ENCODE measurements around the gene KRTAP10-9.
"Not testable (repeated sequence)": the region's sequence is repeated elsewhere in the genome, so short reads cannot be mapped to it uniquely, and the experiment has no call there.

Gene KRTAP10-9

GRCh38 chr21:44658913-44659595 is 32.2 kb downstream of the KRTAP10-9 start:
- Histone ChIP-seq H3K4me3 (0 out of 20 replicates have a peak overlapping the region, but pooled peaks of 1 of the 10 experiments have one; percentile 6), H3K4me2 (peak overlapping the region; percentile 59 to 89 (median 68)), H3K9ac (peak overlapping the region in 5 of 11 experiments; percentile 1 to 35 (median 23); a peak in 5 of 22 replicates), H3K9me3 (replicated peaks in 1 of 11) (peaks cover 36 to 67% (median 46%) of the 10 kb centered on the region in 11 experiments), H3K27me3 (no peaks in the 10 kb centered on the region), H4K20me1 (no peaks in the 10 kb centered on the region), H3K36me3 (peaks cover 0 to 5% (median 0%) of the 10 kb centered on the region in 11 experiments; a peak in 2 of 22 replicates), H3K27ac (peak overlapping the region in 10 of 11 experiments; percentile 29 to 70 (median 64); a peak in 16 of 22 replicates), H3K4me1 (peaks cover 29 to 39% (median 37%) of the 10 kb centered on the region in 10 experiments)
- peak in 1 of 11 experiments; percentile 7; a peak in 1 of 22 replicates for TF ChIP-seq Cebpa-rat (IDR thresholded peaks at IDR 0.05)

- peaks cover 18 to 41% (median 27%) of the 10 kb centered on the region in 11 experiments for H3K9me3 ChIP-seq (replicated peaks in 1 of 11)
- H3K4me2 ChIP-seq, H3K9ac ChIP-seq, H3K36me3 ChIP-seq, H3K27ac ChIP-seq, H3K4me3 ChIP-seq, H4K20me1 ChIP-seq, H3K27me3 ChIP-seq: not testable (repeated sequence)
- H3K4me1 ChIP-seq, result peaks cover 26 to 30% (median 29%) of the 10 kb centered on the region in 10 experiments
Observed at GRCh38 chr21:44661567-44661966, 34.7 kb downstream of the KRTAP10-9 start.

- H3K4me3 ChIP-seq, result no peak overlapping the region
- no peak overlapping the region for H3K9ac ChIP-seq
- peaks cover 18 to 46% (median 29%) of the 10 kb centered on the region in 11 experiments for H3K9me3 ChIP-seq (replicated peaks in 1 of 11)
- no peak for TF ChIP-seq Cebpa-rat (IDR thresholded peaks at IDR 0.05)
- H3K4me2 ChIP-seq, result no peak overlapping the region
- H3K36me3 ChIP-seq, result no peaks in the 10 kb centered on the region
- no peaks in the 10 kb centered on the region for H4K20me1 ChIP-seq
- no peaks in the 10 kb centered on the region for H3K27me3 ChIP-seq
- peaks cover 0 to under 1% (median 0%) of the 10 kb centered on the region in 10 experiments; a peak in 3 of 20 replicates for H3K4me1 ChIP-seq
- no peak overlapping the region for H3K27ac ChIP-seq
Observed at GRCh38 chr21:44664691-44665090, 37.8 kb downstream of the KRTAP10-9 start.

- peaks cover 35 to 65% (median 46%) of the 10 kb centered on the region in 11 experiments for H3K9me3 ChIP-seq (replicated peaks in 1 of 11)
- H3K9ac ChIP-seq, result no peak within 1 kb of the TSS
- H3K4me2 ChIP-seq, result no peak within 1 kb of the TSS
- H4K20me1 ChIP-seq, result no peaks in the 10 kb centered on the region
- no peaks in the 10 kb centered on the region for H3K4me1 ChIP-seq
- H3K4me3 ChIP-seq, result no peak within 1 kb of the TSS
- no peaks in the 10 kb centered on the region for H3K27me3 ChIP-seq
- no peak for TF ChIP-seq Cebpa-rat (IDR thresholded peaks at IDR 0.05)
- 0 out of 22 replicates have a peak, but pooled peaks cover 0 to 5% (median 0%) of the 10 kb centered on the region in 11 experiments for H3K36me3 ChIP-seq
- H3K27ac ChIP-seq, result no peak within 1 kb of the TSS
Observed at GRCh38 chr21:44666401-44667320, 39.8 kb downstream of the KRTAP10-9 start, which contains the start of gene KRTAP12-2. Gene KRTAP12-2, minus strand, starts transcription at chr21:44666927. Its CDS starts 41 bp downstream, at chr21:44666886.

- Histone ChIP-seq H3K36me3 (0 out of 22 replicates have a peak, but pooled peaks cover 0 to 5% (median 0%) of the 10 kb centered on the region in 11 experiments), H3K9ac (no peak overlapping the region), H3K4me1 (no peaks in the 10 kb centered on the region), H3K9me3 (replicated peaks in 1 of 11) (peaks cover 43 to 71% (median 54%) of the 10 kb centered on the region in 11 experiments), H4K20me1 (no peaks in the 10 kb centered on the region), H3K27ac (no peak overlapping the region), H3K4me3 (no peak overlapping the region), H3K27me3 (no peaks in the 10 kb centered on the region), H3K4me2 (no peak overlapping the region)
- TF ChIP-seq Cebpa-rat (IDR thresholded peaks at IDR 0.05), result no peak
Observed at GRCh38 chr21:44667612-44668011, 40.7 kb downstream of the KRTAP10-9 start.

GRCh38 chr21:44670642-44671432 is 43.9 kb downstream of the KRTAP10-9 start:
- no peaks in the 10 kb centered on the region for H3K27me3 ChIP-seq
- no peak for TF ChIP-seq Cebpa-rat (IDR thresholded peaks at IDR 0.05)
- H4K20me1 ChIP-seq, result no peaks in the 10 kb centered on the region

GRCh38 chr21:44671911-44672310 is 45.0 kb downstream of the KRTAP10-9 start:
- Histone ChIP-seq H3K4me2 (no peak overlapping the region), H4K20me1 (no peaks in the 10 kb centered on the region), H3K9me3 (replicated peaks in 1 of 11) (peaks cover 54 to 80% (median 63%) of the 10 kb centered on the region in 11 experiments), H3K27ac (no peak overlapping the region), H3K27me3 (no peaks in the 10 kb centered on the region), H3K36me3 (0 out of 22 replicates have a peak, but pooled peaks cover 0 to 5% (median 0%) of the 10 kb centered on the region in 11 experiments), H3K9ac (no peak overlapping the region), H3K4me3 (no peak overlapping the region), H3K4me1 (no peaks in the 10 kb centered on the region)
- TF ChIP-seq Cebpa-rat (IDR thresholded peaks at IDR 0.05), result no peak

More at GRCh38 chr21:44670642-44671432, 43.9 kb downstream of the KRTAP10-9 start:
- peaks cover 54 to 76% (median 61%) of the 10 kb centered on the region in 11 experiments for H3K9me3 ChIP-seq (replicated peaks in 1 of 11)
- no peak overlapping the region for H3K9ac ChIP-seq
- no peaks in the 10 kb centered on the region for H3K4me1 ChIP-seq
- H3K4me3 ChIP-seq, result no peak overlapping the region
- no peak overlapping the region for H3K4me2 ChIP-seq
- no peak overlapping the region for H3K27ac ChIP-seq
- 0 out of 22 replicates have a peak, but pooled peaks cover 0 to 5% (median 0%) of the 10 kb centered on the region in 11 experiments for H3K36me3 ChIP-seq

GRCh38 chr21:44677881-44678280 is 51.0 kb downstream of the KRTAP10-9 start:
- Histone ChIP-seq H3K27ac (no peak overlapping the region), H3K4me3 (no peak overlapping the region), H3K36me3 (no peaks in the 10 kb centered on the region), H3K4me2 (no peak overlapping the region), H3K9me3 (replicated peaks in 1 of 11) (peaks cover 10 to 32% (median 17%) of the 10 kb centered on the region in 11 experiments), H4K20me1 (no peaks in the 10 kb centered on the region), H3K27me3 (no peaks in the 10 kb centered on the region), H3K4me1 (no peaks in the 10 kb centered on the region), H3K9ac (no peak overlapping the region)
- no peak for TF ChIP-seq Cebpa-rat (IDR thresholded peaks at IDR 0.05)

Measured in BLaER1 treated with 17β-estradiol and CSF1 and Interleukin-3, amounts not matched to agents 10 nM and 100 nM (cell line).